ENCODE results near the gene INO80B. TPM values are rescaled to one million over a fixed set of nuclear protein-coding genes. Genes with fewer than 3 reads are reported as not detected.

INO80B gene
- polyA plus RNA-seq, 2 of the 4 experiments (the other 2 are of a cell fraction), result 19.9 to 74.6 TPM

DNA sequence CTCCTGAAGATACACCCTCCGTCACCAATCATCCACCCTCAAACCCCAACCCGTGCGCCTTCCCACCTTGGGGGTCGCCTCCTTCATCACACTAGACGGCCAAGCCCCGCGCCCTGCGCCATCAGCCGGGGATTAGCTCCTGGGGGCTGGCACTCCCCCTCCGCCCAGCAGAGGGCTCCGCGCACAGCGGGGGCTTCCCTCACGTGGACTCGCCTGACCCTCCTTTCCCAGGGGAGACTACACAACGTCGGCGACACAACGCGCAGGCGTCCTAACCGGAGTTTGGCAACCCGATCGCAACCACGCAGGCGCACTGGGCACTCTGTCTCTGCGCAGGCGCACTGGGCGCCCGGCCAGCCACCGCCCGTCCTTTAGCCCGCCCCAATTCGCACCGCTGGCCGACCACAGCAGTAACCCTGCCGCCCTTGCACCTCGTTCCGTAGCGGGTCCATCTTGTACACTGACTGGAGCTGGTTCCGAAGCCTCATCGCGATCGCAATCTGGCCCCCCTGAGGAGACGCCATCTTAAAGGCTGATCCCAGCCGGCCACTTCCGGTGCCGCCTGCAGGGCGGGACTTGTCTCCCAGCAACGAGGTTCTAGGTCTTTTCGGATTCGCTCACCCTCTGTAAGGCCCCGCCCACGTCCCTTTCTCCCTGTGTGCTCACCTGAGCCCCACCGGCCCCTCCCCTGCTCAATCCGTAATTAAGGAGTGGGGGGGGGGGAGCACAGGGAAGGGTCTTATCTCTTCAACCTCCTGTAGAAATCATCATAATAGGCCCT is 52.4 kb downstream of the INO80B start, which contains the start of gene PCGF1 (continued):
- TF ChIP-seq RNF2 (IDR thresholded peaks at IDR 0.05; ENCODE audit: borderline replicate concordance, low read depth), result no peak
- TF ChIP-seq HMGXB4 (CRISPR knock-in tag; IDR thresholded peaks at IDR 0.05; ENCODE audit: borderline replicate concordance), result no peak
- TF ChIP-seq TFCP2L1 (CRISPR knock-in tag; IDR thresholded peaks at IDR 0.05), result peak; percentile 70; the same call in 1 of the 2 replicates
- no peak for TF ChIP-seq RCOR1 (IDR thresholded peaks at IDR 0.05; ENCODE audit: low read depth, low read length)
- TF ChIP-seq SMC3 (IDR thresholded peaks at IDR 0.05), result peak; percentile 47; the same call in 2 of the 3 replicates
- 0 out of 2 replicates have a peak, but pooled peaks have one; percentile 27 for TF ChIP-seq ELK1 (IDR thresholded peaks at IDR 0.05; ENCODE audit: low read depth, low read length)
- no peak for TF ChIP-seq KDM5A (IDR thresholded peaks at IDR 0.05)
- TF ChIP-seq BHLHE40 (IDR thresholded peaks at IDR 0.05; ENCODE audit: low read depth, low read length), result 0 out of 2 replicates have a peak, but pooled peaks have one; percentile 16
- TF ChIP-seq RARB (CRISPR knock-in tag; IDR thresholded peaks at IDR 0.05), result no peak
- TF ChIP-seq, protein P1, sequence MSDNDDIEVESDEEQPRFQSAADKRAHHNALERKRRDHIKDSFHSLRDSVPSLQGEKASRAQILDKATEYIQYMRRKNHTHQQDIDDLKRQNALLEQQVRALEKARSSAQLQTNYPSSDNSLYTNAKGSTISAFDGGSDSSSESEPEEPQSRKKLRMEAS (IDR thresholded peaks at IDR 0.05), result peak; percentile 87
- TF ChIP-seq, protein P2, sequence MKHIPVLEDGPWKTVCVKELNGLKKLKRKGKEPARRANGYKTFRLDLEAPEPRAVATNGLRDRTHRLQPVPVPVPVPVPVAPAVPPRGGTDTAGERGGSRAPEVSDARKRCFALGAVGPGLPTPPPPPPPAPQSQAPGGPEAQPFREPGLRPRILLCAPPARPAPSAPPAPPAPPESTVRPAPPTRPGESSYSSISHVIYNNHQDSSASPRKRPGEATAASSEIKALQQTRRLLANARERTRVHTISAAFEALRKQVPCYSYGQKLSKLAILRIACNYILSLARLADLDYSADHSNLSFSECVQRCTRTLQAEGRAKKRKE (CRISPR knock-in tag; IDR thresholded peaks at IDR 0.05; ENCODE audit: low read depth), result no peak
- TF ChIP-seq HOXB13 (CRISPR knock-in tag; IDR thresholded peaks at IDR 0.05; ENCODE audit: low read depth), result no peak
- TF ChIP-seq NPAS2 (CRISPR knock-in tag; IDR thresholded peaks at IDR 0.05; ENCODE audit: borderline replicate concordance), result peak; percentile 95
- TF ChIP-seq E2F6 (IDR thresholded peaks at IDR 0.05; ENCODE audit: borderline replicate concordance, low read depth), result no peak
- no peak for TF ChIP-seq BCL3 (IDR thresholded peaks at IDR 0.05)
- TF ChIP-seq CHD2 (IDR thresholded peaks at IDR 0.05; ENCODE audit: low read length, partially characterized antibody), result no peak
- TF ChIP-seq POLR2AphosphoS2 (conservative IDR thresholded peaks at IDR 0.05; ENCODE audit: low read length), result no peak
- TF ChIP-seq ZSCAN20 (CRISPR knock-in tag; IDR thresholded peaks at IDR 0.05), result no peak
- TF ChIP-seq, protein P3, sequence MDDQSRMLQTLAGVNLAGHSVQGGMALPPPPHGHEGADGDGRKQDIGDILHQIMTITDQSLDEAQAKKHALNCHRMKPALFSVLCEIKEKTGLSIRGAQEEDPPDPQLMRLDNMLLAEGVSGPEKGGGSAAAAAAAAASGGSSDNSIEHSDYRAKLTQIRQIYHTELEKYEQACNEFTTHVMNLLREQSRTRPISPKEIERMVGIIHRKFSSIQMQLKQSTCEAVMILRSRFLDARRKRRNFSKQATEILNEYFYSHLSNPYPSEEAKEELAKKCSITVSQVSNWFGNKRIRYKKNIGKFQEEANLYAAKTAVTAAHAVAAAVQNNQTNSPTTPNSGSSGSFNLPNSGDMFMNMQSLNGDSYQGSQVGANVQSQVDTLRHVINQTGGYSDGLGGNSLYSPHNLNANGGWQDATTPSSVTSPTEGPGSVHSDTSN (IDR thresholded peaks at IDR 0.05), result no peak
- peak; percentile 77 for TF ChIP-seq POLR2A (IDR thresholded peaks at IDR 0.05; ENCODE audit: low read length)
- TF ChIP-seq RAD21 (conservative IDR thresholded peaks at IDR 0.05 in 1 of 2, IDR thresholded peaks at IDR 0.05 in 1 of 2), result peak in 1 of 2 experiments; percentile 40; a peak in 2 of 5 replicates
- TF ChIP-seq PHF8 (IDR thresholded peaks at IDR 0.05; ENCODE audit: borderline replicate concordance, low read depth), result peak; percentile 89
- TF ChIP-seq HDAC2 (IDR thresholded peaks at IDR 0.05), result no peak
- TF ChIP-seq FOXS1 (CRISPR knock-in tag; IDR thresholded peaks at IDR 0.05), result no peak
- TF ChIP-seq EHF (CRISPR knock-in tag; IDR thresholded peaks at IDR 0.05), result no peak
- no peak for TF ChIP-seq MAZ (IDR thresholded peaks at IDR 0.05; ENCODE audit: borderline replicate concordance, low read depth, low read length)
- no peak for TF ChIP-seq RFX5 (IDR thresholded peaks at IDR 0.05)
- TF ChIP-seq ZC3H11A (IDR thresholded peaks at IDR 0.05), result no peak
- no peak for TF ChIP-seq ESRRA (IDR thresholded peaks at IDR 0.05; ENCODE audit: borderline replicate concordance, low read length)
- TF ChIP-seq HES2 (IDR thresholded peaks at IDR 0.05), result no peak
- peak in 1 of 2 experiments; percentile 57; a peak in 2 of 5 replicates for TF ChIP-seq JUN (IDR thresholded peaks at IDR 0.05)
- TF ChIP-seq GATA3 (IDR thresholded peaks at IDR 0.05; ENCODE audit: borderline replicate concordance), result 0 out of 2 replicates have a peak, but pooled peaks have one; percentile 39
- peak in 1 of 2 experiments; percentile 53; a peak in 2 of 4 replicates for TF ChIP-seq CEBPB (IDR thresholded peaks at IDR 0.05)
- no peak for TF ChIP-seq FOSL2 (IDR thresholded peaks at IDR 0.05)
- no peak for TF ChIP-seq FOSL2 (CRISPR knock-in tag; IDR thresholded peaks at IDR 0.05)
